NCI-H2227 (cell line): ENCODE data around the gene GULP1.
A peak's percentile ranks its signal among the peaks of the same experiment; 100 is the strongest.
"Not testable (repeated sequence)": the region's sequence is repeated elsewhere in the genome, so short reads cannot be mapped to it uniquely, and the experiment has no call there.

Source experiments
- DNase-seq: peaks from one replicate; lab custom pipeline; 2025; ENCODE audit not compliant: unreplicated experiment; lab: John Stamatoyannopoulos, UW

GULP1 gene

GRCh38 chr2:188522517-188522916 is 230.8 kb downstream of the GULP1 start:
- no peak for DNase-seq

- DNase-seq, result no peak
Measured at GRCh38 chr2:188523919-188524318, 232.2 kb downstream of the GULP1 start.

GRCh38 chr2:188524519-188525113 is 232.9 kb downstream of the GULP1 start:
- DNase-seq, result peak; percentile 74

GRCh38 chr2:188526701-188527100 is 235.0 kb downstream of the GULP1 start:
- no peak for DNase-seq

DNA sequence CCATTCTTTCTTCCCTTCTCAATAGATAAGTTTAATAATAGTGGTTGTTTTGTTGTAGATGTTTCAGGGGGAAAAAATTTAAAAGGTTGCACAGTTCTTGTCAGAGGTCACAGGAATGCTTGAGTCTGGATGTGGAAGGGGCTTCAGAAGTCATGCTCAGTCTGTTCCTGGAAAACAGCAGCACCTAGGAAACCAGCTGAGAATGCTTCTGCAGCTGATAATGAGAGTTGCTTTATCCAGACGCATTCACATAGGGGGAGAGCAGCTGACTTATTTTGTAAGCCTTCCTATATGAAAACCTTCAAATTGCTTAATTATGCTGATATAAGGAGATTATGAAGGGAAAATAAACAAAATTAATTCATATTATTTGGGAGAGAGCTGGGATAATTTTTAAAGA is 235.5 kb downstream of the GULP1 start:
- DNase-seq, result peak; percentile 14

DNA sequence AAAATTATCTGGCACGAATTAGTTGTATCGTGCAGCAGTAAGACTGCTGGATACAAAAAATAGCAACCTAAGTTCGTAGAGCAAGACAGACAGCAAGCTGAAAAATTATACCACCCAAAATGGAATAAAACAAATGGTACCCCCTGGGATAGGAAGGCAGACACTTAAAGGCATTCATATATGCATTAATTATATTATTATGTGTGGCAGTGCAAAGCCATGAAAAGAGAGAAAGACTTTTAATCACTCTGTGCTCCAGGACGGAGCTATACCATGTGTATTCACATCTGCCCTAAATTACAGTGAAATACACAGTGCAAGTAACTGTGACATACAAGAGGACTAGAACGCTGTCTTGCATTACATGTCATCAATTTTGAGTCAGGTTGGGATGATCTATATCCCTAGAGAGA is 235.9 kb downstream of the GULP1 start:
- no peak for DNase-seq

- no peak for DNase-seq
Measured at GRCh38 chr2:188529710-188530109, 238.0 kb downstream of the GULP1 start.

- DNase-seq, result no peak
Measured at GRCh38 chr2:188534875-188535274, 243.2 kb downstream of the GULP1 start.

DNA sequence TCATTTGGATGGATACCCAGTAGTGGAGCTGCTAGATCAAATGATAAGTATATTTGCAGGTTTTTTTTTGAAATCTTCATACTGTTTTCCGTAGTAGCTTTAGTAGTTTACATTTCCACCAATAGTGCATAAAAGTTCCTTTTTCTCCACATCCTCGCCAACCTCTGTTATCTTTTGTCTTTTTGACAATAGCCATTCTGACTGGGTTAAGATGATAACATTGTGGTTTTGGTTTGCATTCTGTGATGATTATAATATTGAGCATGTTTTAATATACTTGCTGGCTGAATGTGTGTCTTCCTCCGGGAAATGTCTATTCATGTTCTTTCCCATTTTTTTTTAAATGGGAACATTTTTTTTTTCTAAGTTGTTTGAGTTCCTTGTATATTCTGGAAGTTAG is 260.0 kb downstream of the GULP1 start:
- no peak for DNase-seq

DNA sequence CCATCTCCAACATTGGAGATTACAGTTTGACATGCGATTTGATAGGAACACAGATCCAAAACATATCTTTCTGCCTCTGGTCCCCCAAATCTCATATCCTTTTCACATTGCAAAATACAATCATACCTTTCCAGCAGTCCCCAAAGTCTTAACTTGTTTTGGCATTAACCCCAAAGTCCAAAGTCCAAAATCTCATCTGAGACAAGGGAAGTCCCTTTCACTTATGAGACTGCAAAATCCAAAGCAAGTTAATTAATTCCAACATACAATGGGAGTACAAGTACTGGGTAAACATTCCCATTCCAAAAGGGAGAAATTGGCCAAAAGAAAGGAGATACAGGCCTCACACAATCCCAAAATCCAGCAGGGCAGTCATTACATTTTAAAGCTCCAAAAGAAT is 265.4 kb downstream of the GULP1 start:
- DNase-seq, result no peak

GRCh38 chr2:188559455-188559854 is 267.8 kb downstream of the GULP1 start:
- DNase-seq, result not testable (repeated sequence)

- DNase-seq, result no peak
Measured at GRCh38 chr2:188561473-188561979, 269.9 kb downstream of the GULP1 start.

DNA sequence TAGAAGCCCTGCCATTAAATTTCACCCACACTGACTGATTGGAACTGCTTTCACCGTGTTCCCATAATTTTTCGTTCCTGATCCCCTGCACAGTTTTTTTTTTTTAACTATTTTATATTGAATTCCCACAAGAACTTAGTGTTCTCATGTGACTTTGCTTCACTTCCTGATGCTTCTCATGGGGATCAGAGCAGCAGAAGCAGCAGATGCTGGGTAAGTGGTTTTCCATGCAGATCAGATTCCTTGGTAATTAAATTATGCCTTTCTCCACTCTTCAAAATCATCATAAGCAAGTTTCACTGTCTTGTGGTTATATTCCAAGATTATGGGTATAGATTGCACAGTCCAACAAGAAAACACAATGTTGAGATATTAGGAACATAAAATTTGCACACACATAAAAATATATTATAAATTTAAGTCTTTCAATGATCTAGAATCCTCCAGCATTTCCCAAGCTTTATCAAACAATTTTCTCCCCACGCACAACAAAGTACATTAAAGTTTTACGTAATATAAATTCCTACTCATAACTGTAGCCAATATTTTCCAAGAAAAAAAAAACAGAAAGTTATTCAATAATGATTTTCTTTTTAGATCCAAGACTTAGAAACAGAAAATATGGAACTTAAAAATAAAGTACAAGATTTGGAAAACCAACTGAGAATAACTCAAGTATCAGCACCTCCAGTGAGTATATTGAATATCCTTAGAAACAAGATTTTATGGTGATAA is 277.9 kb downstream of the GULP1 start:
- no peak for DNase-seq

DNA sequence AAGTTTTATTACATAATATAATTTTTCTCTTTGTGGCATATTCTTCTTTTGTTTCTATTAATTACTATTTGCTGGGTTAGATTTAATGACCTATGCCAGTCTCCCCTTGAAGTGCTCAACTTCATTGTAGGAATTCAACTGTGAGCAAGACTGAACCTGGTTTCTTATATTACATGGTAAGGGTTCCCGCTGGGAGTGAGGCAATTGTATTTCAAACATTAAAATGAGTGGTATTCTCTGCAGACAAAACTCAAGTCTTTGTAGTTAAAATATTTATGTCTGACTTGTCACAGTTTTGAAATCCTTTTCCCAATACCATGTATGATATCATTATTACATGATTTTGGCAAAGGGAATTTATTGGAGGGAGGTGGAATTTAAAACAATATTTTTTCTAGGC is 278.7 kb downstream of the GULP1 start:
- DNase-seq, result no peak

DNA sequence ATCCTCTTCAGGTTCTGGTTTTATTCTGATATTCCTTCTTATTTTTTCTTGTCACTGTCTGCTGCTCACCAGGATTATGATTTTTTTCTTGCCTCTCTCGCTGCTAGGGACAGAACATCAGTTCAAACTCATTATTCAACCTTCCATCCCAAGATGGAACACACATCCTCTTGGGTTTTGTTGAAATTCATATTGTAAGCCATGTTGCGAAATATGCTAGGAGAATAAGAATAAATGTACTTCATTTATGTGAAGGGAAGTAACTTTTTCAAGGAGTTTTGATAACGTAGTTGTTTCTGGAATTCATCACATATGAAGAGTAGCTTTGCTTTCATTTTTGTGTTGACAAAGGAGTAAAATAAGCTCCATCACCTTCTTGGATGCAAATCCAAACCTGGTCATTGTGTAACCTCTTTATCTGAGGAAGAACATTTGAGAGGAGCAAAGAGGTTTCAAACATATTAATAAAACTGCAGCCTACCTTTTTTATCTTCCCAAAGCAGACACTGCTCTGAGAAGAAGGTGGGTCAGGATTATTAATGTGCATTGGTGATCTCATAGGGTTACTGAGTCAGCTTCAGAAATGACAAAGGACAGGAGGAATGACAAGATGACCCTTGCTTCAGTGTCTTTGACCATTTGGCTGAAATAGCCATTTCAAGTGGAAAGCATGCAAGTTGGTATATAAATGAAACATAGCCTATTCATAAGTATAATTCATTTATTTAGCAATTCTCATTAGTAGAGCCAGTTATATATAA is 280.0 kb downstream of the GULP1 start:
- DNase-seq, result no peak

GRCh38 chr2:188572592-188572991 is 280.9 kb downstream of the GULP1 start:
- DNase-seq, result no peak

GRCh38 chr2:188573453-188573852 is 281.8 kb downstream of the GULP1 start:
- DNase-seq, result no peak

GRCh38 chr2:188576006-188576405 is 284.3 kb downstream of the GULP1 start:
- no peak for DNase-seq

- no peak for DNase-seq
Measured at GRCh38 chr2:188576651-188577050, 285.0 kb downstream of the GULP1 start.

DNA sequence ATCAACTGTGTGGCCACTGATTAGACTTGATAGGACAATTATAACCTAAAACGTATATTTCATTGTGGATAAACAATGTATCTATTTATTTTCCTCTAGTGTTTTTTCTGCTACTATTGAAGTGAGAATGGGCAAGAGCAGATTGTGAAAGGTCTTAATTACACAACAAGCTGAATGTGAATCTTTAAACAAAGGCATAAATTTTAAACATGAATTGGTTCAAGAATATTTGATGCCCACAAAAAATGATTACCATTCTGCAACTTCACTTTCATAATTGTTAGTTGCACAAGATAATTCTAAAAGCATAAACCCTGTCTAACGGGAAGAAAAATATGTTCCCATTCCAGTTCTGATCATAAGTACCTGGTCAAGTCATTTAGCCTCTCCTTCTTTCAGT is 285.6 kb downstream of the GULP1 start:
- DNase-seq, result no peak

GRCh38 chr2:188580738-188581137 is 289.1 kb downstream of the GULP1 start:
- no peak for DNase-seq

DNA sequence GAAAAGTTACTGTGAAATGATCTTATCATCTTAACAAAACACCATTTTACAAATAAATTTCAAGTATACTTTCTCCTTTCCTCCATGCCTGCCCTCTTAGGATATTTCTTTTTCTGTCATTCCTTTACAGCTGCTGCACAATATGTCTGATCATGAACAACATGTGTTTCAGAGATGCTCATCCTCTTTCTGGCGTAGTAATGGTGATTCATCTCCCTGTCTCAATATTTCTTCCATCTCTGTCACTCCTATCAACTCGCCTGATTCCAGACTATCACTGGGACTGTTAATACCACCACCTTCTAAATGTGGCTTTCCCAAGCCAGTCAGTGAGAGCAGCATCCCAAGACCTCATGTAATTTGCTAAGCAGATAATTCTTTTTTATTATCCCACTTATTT is 290.5 kb downstream of the GULP1 start:
- no peak for DNase-seq
